HUES6 (cell line): ENCODE results near the gene BBS7.

ENCODE experiments used
- H3K27ac ChIP-seq: 2 replicates; pipeline ENCODE4 v1.7.0; 2013; ENCODE audit warnings: low read depth, mild to moderate bottlenecking, low read length, inconsistent platforms
- H3K27me3 ChIP-seq: 2 replicates; pipeline ENCODE4 v1.6.1; 2013; ENCODE audit warnings: low read length; ENCODE audit not compliant: control insufficient read depth, insufficient read depth
- H3K36me3 ChIP-seq: 2 replicates; pipeline ENCODE4 v1.6.1; 2013; ENCODE audit warnings: low read length; ENCODE audit not compliant: control insufficient read depth, insufficient read depth
- H3K4me1 ChIP-seq: 2 replicates; pipeline ENCODE4 v1.6.1; 2013; ENCODE audit warnings: low read length; ENCODE audit not compliant: control insufficient read depth, insufficient read depth
- H3K4me3 ChIP-seq: 2 replicates; pipeline ENCODE4 v1.5.1; 2013; ENCODE audit warnings: low read depth, low read length
- H3K9ac ChIP-seq: one replicate; pipeline ENCODE4 v1.6.1; 2013; ENCODE audit warnings: mild to moderate bottlenecking, low read length
- H3K9me3 ChIP-seq: 2 replicates; pipeline ENCODE4 v1.6.1; 2013; ENCODE audit warnings: low read depth, low read length; ENCODE audit not compliant: control insufficient read depth, insufficient read depth

Gene BBS7, protein sequence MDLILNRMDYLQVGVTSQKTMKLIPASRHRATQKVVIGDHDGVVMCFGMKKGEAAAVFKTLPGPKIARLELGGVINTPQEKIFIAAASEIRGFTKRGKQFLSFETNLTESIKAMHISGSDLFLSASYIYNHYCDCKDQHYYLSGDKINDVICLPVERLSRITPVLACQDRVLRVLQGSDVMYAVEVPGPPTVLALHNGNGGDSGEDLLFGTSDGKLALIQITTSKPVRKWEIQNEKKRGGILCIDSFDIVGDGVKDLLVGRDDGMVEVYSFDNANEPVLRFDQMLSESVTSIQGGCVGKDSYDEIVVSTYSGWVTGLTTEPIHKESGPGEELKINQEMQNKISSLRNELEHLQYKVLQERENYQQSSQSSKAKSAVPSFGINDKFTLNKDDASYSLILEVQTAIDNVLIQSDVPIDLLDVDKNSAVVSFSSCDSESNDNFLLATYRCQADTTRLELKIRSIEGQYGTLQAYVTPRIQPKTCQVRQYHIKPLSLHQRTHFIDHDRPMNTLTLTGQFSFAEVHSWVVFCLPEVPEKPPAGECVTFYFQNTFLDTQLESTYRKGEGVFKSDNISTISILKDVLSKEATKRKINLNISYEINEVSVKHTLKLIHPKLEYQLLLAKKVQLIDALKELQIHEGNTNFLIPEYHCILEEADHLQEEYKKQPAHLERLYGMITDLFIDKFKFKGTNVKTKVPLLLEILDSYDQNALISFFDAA

DNA sequence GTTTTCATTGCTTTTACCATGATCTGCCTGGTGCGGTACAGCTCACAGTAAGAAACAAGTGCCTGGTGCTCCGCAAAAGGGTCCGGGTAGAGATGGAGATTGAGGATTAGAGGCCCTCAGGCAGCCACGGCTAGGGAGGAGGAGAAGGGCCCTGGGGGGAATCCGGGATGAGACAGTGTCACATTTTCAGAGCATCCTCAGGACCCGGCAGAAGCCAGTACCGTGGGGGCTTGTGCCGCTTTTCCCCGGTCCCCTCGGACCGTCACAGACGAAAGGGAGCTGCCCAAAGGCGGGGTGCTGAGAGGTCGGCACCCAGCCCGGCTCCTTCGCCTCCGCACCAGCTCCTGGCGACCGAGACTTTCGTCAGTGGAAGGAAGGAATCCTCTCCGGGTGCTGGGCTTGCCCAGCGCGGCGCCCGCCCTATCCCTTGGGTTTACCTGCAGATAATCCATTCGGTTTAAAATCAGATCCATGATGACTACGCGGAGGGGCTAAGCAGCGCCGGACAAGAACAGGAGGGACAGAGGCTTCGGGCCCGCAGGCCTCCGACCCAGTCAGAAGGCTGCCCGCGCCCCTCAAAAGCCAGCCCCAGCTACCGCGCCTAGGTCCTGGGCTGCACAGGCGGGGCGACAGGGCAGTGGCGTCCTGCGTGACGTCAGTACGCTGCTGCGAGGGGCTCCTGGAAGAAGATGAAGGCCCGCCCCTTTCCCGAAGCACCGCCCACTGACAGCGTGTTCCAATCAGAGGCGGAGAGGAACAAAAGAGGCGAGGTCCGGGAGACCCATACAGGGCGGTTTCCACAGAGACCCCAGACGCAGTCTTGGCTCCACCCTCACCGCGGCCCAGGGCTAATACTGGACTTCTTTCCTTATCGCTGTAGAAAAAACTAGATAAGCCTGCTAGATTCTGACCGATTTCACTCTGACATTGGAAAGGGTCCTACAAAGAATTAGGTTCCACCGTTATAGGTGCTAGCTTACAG, at the start of gene BBS7:
Gene BBS7 (minus strand): TSS at position 634 of the 982 bp plus-strand sequence. CDS start 161 bp downstream, at position 473.
- Histone ChIP-seq H3K4me1 (no peaks in the 10 kb centered on the region), H3K9ac (peak within 1 kb of the TSS; percentile 81), H3K9me3 (no peaks in the 10 kb centered on the region), H3K4me3 (peak within 1 kb of the TSS; percentile 83), H3K36me3 (peaks cover 24% of the 10 kb centered on the region), H3K27me3 (no peaks in the 10 kb centered on the region), H3K27ac (peak within 1 kb of the TSS; percentile 38; the same call in 1 of the 2 replicates)

- H3K27ac ChIP-seq, result no peak overlapping the region
- no peaks in the 10 kb centered on the region for H3K4me1 ChIP-seq
- no peak overlapping the region for H3K4me3 ChIP-seq
- H3K9me3 ChIP-seq, result no peaks in the 10 kb centered on the region
- H3K9ac ChIP-seq, result no peak overlapping the region
- H3K36me3 ChIP-seq, result no peaks in the 10 kb centered on the region
- H3K27me3 ChIP-seq, result no peaks in the 10 kb centered on the region
These were observed 43.4 kb upstream of the BBS7 start for GRCh38 chr4:121913667-121914066.

DNA sequence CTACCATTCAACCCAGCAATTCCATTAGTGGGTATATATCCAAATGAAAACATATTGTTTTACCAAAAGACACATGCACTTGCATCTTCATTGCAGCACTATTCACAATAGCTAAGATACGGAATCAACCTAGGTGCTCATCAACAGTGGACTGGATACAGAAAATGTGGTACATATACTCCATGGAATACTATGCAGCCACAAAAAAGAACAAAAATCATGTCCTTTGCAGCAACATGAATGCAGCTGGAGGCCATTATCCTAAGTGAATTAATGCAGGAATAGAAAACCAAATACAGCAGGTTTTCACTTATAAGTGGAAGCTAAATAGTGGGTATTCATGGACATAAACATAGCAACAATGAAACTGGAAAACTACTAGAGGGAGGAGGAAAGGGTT, 38.1 kb upstream of the BBS7 start:
- Histone ChIP-seq H3K36me3 (no peaks in the 10 kb centered on the region), H3K27me3 (no peaks in the 10 kb centered on the region), H3K9me3 (no peaks in the 10 kb centered on the region), H3K4me1 (no peaks in the 10 kb centered on the region), H3K9ac (no peak overlapping the region), H3K27ac (no peak overlapping the region), H3K4me3 (no peak overlapping the region)

GRCh38 chr4:121900132-121900983, 30.1 kb upstream of the BBS7 start:
- Histone ChIP-seq H3K36me3 (no peaks in the 10 kb centered on the region), H3K4me1 (no peaks in the 10 kb centered on the region), H3K9ac (no peak overlapping the region), H3K4me3 (no peak overlapping the region), H3K9me3 (no peaks in the 10 kb centered on the region), H3K27me3 (no peaks in the 10 kb centered on the region), H3K27ac (no peak overlapping the region)

DNA sequence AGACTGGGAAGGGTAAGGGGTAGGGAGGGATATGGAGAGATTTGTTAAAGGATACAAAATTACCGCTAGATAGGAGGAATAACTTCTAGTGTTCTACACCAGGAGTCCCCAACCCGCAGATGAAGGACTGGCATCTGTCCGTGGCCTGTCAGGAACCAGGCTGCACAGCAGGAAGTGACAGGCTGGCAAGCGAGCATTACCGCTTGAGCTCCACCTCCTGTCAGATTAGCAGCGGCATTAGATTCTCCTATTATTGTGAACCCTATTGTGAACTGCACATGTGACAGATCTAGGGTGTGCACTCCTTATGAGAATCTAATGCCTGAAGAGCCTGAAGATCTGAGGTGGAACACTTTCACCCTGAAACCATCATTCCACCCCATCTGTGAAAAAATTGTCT, 27.9 kb upstream of the BBS7 start:
- Histone ChIP-seq H3K9me3 (no peaks in the 10 kb centered on the region), H3K9ac (no peak overlapping the region), H3K27ac (no peak overlapping the region), H3K4me1 (no peaks in the 10 kb centered on the region), H3K4me3 (no peak overlapping the region), H3K27me3 (no peaks in the 10 kb centered on the region), H3K36me3 (no peaks in the 10 kb centered on the region)

- Histone ChIP-seq H3K4me1 (no peaks in the 10 kb centered on the region), H3K9me3 (no peaks in the 10 kb centered on the region), H3K9ac (no peak overlapping the region), H3K36me3 (no peaks in the 10 kb centered on the region), H3K27me3 (no peaks in the 10 kb centered on the region), H3K4me3 (no peak overlapping the region), H3K27ac (no peak overlapping the region)
These were observed 17.9 kb upstream of the BBS7 start for GRCh38 chr4:121888134-121888533.

GRCh38 chr4:121885115-121885514, 14.8 kb upstream of the BBS7 start:
- Histone ChIP-seq H3K36me3 (no peaks in the 10 kb centered on the region), H3K27ac (no peak overlapping the region), H3K9ac (no peak overlapping the region), H3K9me3 (no peaks in the 10 kb centered on the region), H3K4me3 (no peak overlapping the region), H3K27me3 (no peaks in the 10 kb centered on the region), H3K4me1 (no peaks in the 10 kb centered on the region)

- Histone ChIP-seq H3K9ac (no peak overlapping the region), H3K36me3 (no peaks in the 10 kb centered on the region), H3K4me3 (no peak overlapping the region), H3K4me1 (no peaks in the 10 kb centered on the region), H3K9me3 (no peaks in the 10 kb centered on the region), H3K27ac (no peak overlapping the region), H3K27me3 (no peaks in the 10 kb centered on the region)
These were observed 10.9 kb upstream of the BBS7 start for GRCh38 chr4:121881158-121881557.

DNA sequence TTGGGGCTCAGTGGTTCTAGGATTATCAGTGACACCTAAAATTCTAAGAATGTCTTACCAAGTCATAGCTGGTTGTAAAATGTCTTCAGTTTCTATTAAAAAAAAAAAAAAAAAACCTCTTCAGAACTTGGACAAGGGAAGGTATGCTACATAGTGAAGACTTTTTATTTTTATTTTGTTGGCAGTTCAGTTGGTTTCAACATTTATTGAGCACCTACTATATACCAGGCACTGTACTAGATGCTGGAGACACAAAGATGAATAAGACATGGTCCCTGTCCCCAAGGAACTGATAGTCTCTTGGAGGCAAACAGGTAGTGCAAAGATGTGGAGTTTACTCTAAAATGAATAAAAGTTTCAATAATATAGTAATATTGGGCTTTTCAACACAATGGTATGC, 8.9 kb upstream of the BBS7 start:
- H3K27ac ChIP-seq, result no peak overlapping the region
- H3K9me3 ChIP-seq, result no peaks in the 10 kb centered on the region
- no peak overlapping the region for H3K4me3 ChIP-seq
- no peaks in the 10 kb centered on the region for H3K36me3 ChIP-seq
- H3K27me3 ChIP-seq, result no peaks in the 10 kb centered on the region
- H3K9ac ChIP-seq, result no peak overlapping the region
- H3K4me1 ChIP-seq, result no peaks in the 10 kb centered on the region
